ENCODE results near the gene SAMMSON.

- no peak for TF ChIP-seq POLR2A (IDR thresholded peaks at IDR 0.05)
- no peak for TF ChIP-seq CTCF (IDR thresholded peaks at IDR 0.05)
Observed at GRCh38 chr3:70072180-70072579, 72.6 kb downstream of the SAMMSON start.
